Measurements from ENCODE around the gene TANC1.
"Not testable (repeated sequence)": the region's sequence is repeated elsewhere in the genome, so short reads cannot be mapped to it uniquely, and the experiment has no call there.

The TANC1 gene

DNA sequence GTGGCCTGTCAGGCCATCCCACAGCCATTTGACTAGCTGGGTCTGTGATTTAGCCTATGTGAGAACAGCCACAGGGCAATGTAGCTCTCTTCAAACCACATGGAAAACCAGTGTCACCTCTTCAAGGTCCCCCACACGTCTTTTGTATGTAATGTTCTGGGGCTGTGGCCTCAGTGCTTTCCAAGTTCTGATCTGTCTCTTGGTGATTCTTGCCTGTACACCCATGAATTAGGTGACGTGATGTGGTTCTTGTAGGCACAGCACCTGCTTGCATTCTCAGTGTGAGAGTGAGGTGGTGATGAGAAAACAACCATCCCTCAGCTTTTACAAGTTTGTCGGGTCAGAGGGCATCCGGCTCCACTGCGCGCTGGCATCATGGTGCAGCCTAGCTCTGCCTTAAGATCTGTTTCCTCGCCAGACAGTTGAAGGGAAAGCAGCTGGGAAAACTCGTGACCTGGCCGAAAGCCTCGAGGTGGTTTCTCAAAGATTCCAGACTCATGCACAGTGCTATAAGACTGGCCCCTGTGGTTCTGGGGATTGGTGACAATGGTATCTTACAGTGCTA is 125.8 kb downstream of the TANC1 start:
- DNase-seq = no peak

DNA sequence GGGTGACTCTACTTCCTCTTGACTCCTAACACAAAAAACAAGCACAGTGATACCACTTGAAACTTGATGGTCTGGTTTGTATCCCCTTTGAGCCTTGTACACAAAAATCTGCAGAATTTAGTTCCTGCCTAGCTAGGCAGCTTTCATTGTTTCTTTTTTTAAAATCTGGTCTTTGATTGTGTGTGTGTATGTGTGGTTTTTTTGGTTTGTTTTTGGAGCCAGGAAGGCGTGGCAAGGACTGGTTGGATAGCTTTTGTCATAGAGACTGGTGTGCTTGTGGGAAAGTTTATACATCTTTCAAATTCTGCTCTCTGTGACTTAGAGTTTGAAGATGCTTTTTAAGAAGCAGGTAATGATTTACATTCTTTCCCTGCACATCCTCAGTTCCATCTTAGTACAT is 127.4 kb downstream of the TANC1 start:
- DNase-seq = no peak

GRCh38 chr2:159096302-159096855 is 127.9 kb downstream of the TANC1 start:
- DNase-seq = not testable (repeated sequence)

DNA sequence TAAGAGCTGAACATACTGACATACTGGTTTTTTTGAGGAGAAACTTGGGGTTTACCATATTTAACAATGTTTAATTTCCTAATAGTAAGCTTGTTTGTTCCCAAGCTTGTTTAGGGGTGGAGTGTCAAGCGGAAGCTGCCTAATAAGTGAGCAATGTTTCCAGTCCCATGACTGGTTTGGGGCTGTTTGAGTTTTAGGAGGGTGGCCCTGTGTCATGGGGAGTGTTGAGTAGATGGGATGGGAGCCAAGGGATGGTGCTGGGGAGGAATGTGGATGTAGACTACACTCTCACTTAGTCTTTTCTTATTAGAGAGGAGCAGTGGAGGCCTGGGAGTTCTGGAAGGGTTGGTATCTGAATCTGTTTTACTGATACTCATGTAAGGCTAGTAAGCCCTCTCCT is 128.5 kb downstream of the TANC1 start:
- DNase-seq = no peak

GRCh38 chr2:159098361-159098760 is 129.9 kb downstream of the TANC1 start:
- no peak for DNase-seq

- DNase-seq = no peak
Observed at GRCh38 chr2:159098921-159099411, 130.5 kb downstream of the TANC1 start.

GRCh38 chr2:159101755-159102489 is 133.5 kb downstream of the TANC1 start:
- no peak for DNase-seq

DNA sequence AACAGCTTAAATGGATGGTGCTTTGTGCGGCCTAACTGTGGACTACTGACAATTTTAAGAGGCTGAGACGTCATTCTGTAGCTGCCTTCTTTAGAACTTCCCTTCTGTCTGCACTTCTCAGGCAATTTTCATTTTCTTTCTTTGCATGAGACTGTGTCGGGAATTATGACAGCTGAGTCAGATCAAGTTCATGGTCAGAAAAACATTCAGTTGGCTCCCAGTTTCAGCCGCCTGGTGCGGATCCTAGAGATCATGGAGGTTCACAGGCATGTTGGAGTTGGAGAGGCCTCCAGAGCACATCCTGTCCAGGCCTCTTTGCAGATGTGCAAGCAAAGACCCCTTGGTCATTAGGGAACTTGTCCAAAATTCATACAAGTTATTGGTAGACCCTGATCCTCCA is 135.0 kb downstream of the TANC1 start:
- DNase-seq = no peak

- no peak for DNase-seq
Observed at GRCh38 chr2:159106109-159106508, 137.7 kb downstream of the TANC1 start.

GRCh38 chr2:159108181-159108893 is 139.9 kb downstream of the TANC1 start:
- no peak for DNase-seq

DNA sequence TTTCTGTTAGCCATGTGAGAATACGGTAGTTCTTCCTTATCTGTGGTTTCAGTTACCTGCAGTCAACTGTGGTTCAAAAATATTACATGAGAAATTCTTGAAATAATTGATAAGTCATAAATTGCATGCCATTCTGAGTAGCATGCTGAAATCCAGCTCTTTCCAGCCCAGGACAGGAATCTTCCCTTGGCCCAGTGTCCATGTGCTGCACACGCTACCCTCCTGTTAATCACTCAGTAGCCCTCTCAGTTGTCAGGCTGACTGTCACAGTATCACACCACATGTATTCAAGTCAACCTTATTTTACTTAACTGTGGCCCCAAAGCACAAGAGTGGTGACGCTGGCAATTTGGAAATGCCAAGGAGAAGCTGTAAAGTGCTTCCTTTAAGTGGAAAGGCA is 141.1 kb downstream of the TANC1 start:
- DNase-seq = no peak

GRCh38 chr2:159110784-159111183 is 142.3 kb downstream of the TANC1 start:
- DNase-seq = no peak

DNA sequence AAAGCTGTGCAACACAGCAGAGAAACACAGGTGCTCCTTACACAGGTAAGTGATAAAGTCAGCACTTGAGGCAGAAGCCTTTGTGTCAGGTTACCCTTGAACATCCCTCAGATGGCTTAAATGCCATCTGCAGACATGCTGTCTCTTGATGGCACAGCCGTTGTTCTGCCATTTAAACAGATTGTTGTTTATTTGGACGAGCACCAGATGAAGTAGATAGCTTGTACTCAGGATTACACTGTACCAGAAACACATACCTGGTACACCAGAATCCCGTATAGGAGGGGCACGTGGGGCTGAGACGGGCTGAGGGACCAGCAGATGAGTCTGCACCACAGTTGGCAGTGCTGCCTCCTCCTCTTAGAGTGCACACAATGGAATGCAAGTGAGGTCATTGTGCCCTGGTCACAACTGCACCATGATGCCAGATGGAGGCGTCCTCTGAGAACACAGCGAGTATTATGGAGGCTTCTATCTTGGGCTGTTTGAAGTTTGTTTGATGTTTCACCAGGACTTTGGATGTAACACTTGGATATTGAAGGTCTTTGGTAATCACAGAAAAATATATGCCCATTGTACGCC is 143.0 kb downstream of the TANC1 start:
- DNase-seq = no peak

- no peak for DNase-seq
Observed at GRCh38 chr2:159114835-159115234, 146.4 kb downstream of the TANC1 start.

- DNase-seq = no peak
Observed at GRCh38 chr2:159116922-159117321, 148.5 kb downstream of the TANC1 start.

DNA sequence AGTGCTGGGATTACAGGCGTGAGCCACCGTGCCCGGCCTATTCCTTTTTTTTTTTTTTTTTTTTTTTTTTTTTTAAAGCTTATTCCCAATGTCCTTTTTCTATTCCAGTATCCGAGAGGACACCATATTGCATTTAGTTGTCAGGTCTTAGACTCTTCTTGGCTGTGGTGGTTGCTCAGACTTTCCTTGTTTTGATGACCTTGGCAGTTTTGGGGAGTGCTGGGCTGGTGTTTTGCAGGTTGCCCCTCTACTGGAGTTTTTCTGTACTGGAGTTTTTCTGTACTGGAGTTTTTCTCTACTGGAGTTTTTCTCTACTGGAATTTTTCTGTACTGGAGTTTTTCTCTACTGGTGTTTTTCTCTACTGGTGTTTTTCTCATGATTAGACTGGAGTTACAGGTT is 149.2 kb downstream of the TANC1 start:
- DNase-seq = no peak

DNA sequence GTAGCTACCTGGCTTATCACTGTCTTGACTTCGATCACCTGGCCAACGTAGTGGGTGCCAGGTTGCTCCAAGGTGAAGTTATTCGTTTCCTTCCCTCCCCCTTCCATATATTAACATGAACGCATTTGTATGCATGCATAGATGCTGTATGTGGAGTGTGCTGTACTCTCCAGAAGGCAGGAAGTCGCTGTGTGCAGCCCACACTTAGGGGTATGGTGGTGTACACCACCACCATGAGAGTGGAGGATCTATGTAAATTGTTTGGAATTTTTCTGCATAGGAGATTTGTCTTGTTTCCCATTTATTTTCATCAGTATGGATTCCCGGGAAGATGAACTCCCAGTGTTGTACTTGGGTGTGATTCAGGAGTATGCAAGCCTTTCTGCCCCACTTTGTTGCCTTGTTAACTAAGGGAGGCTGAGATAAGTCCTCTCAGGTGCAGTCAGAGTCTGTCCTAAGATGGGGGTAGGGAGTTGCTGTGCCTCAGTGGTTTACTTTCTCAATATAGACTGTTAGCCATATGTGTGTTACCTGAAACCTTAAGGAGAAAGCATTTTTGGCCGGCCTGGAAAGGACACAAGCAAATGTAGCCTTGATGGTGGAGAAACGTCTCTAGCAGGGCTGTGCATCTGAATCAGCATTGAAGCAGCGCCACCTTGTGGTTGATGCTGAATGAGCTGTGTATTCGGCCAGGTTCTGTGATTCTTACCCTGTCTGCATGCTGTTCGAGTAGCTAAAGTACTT is 149.8 kb downstream of the TANC1 start:
- peak; percentile 79 to 84 for DNase-seq

GRCh38 chr2:159118859-159119500 is 150.5 kb downstream of the TANC1 start:
- no peak for DNase-seq

- no peak for DNase-seq
Observed at GRCh38 chr2:159119652-159120257, 151.3 kb downstream of the TANC1 start.

GRCh38 chr2:159123786-159124185 is 155.3 kb downstream of the TANC1 start:
- DNase-seq = no peak

DNA sequence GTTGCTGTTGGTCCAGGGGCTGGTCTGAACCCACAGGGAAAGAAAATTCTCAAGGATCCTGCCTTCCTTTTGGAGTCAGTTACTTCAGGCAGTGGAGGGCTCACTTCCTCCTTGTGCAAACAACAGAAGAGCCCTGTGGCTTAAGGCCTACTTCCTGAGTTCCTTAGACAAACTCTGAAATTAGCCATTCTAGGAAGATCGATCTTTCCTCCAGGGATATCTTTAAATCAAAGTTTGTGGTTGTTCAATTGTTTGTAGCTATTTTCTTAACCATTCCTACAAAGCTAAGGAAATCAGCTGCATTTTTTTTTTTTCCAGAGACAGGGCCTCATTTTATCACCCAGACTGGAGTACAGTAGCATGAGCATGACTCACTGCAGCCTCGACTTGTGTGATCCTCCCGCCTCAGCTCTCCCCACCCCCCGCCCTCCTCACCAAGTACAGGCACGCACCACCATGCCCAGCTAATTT is 156.0 kb downstream of the TANC1 start:
- DNase-seq = no peak
